Measurements from ENCODE around the gene LMNTD1. TPM values are rescaled to one million over a fixed set of nuclear protein-coding genes. Genes with fewer than 3 reads are reported as not detected.

LMNTD1 gene
- total and polyA plus RNA-seq, 4 donors: not detected

DNA sequence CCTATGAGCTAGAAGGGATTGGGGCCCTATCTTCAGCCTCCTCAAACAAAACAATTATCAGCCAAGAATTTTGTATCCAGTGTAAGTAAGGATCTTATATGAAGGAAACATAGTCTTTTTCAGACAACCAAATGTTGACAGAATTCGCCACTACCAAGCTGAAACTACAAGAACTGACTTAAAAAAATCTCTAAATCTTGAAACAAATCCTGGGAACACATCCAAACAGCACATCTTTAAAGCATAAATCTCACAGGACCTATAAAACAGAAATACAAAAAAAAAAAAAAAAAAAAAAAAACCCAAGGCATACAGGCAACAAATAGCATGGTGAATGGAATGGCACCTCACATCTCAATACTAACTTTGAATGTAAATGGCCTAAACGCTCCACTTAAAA lies 41.3 kb upstream of the LMNTD1 start (continued):
- TF ChIP-seq, protein P1, sequence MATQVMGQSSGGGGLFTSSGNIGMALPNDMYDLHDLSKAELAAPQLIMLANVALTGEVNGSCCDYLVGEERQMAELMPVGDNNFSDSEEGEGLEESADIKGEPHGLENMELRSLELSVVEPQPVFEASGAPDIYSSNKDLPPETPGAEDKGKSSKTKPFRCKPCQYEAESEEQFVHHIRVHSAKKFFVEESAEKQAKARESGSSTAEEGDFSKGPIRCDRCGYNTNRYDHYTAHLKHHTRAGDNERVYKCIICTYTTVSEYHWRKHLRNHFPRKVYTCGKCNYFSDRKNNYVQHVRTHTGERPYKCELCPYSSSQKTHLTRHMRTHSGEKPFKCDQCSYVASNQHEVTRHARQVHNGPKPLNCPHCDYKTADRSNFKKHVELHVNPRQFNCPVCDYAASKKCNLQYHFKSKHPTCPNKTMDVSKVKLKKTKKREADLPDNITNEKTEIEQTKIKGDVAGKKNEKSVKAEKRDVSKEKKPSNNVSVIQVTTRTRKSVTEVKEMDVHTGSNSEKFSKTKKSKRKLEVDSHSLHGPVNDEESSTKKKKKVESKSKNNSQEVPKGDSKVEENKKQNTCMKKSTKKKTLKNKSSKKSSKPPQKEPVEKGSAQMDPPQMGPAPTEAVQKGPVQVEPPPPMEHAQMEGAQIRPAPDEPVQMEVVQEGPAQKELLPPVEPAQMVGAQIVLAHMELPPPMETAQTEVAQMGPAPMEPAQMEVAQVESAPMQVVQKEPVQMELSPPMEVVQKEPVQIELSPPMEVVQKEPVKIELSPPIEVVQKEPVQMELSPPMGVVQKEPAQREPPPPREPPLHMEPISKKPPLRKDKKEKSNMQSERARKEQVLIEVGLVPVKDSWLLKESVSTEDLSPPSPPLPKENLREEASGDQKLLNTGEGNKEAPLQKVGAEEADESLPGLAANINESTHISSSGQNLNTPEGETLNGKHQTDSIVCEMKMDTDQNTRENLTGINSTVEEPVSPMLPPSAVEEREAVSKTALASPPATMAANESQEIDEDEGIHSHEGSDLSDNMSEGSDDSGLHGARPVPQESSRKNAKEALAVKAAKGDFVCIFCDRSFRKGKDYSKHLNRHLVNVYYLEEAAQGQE (IDR thresholded peaks at IDR 0.05): no peak

DNA sequence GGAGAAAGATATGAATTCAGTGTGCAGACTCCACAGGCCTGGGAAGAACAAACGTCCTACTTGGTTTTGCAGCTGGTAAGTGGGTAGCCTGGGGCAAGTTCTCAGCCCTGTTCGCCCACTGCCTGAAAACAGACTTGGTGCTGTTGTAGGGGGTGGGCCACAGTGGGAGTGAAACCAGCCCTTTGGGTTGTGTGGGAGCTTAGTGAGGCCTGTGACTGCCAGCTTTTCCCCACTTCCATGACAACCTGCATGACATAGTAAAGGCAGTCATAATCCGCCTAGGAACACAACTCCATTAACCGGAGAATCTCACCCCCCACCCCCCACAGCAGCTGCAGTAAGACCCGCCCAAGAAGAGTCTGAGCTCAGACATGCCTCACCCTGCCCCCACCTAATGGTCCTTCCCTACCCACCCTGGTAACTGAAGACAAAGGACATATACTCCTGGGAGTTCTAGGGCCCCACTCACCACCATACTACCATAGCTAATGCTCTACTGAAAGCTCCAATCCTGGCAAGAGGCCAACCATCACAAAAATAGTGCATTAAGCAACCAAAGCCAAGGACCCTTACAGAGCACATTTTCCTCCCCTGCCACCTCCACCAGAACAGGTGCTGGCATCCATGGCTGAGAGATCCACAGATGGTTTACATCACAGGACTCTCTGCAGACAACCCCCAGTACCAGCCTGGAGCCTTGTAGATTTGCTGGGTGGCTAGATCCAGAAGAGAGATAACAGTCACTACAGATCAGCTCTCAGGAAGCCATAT lies 39.8 kb upstream of the LMNTD1 start:
- WGBS: 72% methylated on average over 5 of the region's 5 CpGs
- TF ChIP-seq YY1 (IDR thresholded peaks at IDR 0.05) (no peak), TAF1 (conservative IDR thresholded peaks at IDR 0.05) (no peak), FOXA2 (IDR thresholded peaks at IDR 0.05) (no peak), HNF4G (IDR thresholded peaks at IDR 0.05) (no peak), RAD21 (IDR thresholded peaks at IDR 0.05) (no peak), EGR1 (IDR thresholded peaks at IDR 0.05; ENCODE audit: low read depth in 2 of 2) (no peak), RXRA (IDR thresholded peaks at IDR 0.05) (no peak), GABPA (IDR thresholded peaks at IDR 0.05 in 1 of 2, conservative IDR thresholded peaks at IDR 0.05 in 1 of 2) (no peak), NR2F2 (IDR thresholded peaks at IDR 0.05) (no peak), HNF4A (conservative IDR thresholded peaks at IDR 0.05) (no peak)
- TF ChIP-seq, protein P2, sequence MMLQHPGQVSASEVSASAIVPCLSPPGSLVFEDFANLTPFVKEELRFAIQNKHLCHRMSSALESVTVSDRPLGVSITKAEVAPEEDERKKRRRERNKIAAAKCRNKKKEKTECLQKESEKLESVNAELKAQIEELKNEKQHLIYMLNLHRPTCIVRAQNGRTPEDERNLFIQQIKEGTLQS (IDR thresholded peaks at IDR 0.05): no peak
- TF ChIP-seq, protein P1 (IDR thresholded peaks at IDR 0.05): no peak
- TF ChIP-seq, protein P3, sequence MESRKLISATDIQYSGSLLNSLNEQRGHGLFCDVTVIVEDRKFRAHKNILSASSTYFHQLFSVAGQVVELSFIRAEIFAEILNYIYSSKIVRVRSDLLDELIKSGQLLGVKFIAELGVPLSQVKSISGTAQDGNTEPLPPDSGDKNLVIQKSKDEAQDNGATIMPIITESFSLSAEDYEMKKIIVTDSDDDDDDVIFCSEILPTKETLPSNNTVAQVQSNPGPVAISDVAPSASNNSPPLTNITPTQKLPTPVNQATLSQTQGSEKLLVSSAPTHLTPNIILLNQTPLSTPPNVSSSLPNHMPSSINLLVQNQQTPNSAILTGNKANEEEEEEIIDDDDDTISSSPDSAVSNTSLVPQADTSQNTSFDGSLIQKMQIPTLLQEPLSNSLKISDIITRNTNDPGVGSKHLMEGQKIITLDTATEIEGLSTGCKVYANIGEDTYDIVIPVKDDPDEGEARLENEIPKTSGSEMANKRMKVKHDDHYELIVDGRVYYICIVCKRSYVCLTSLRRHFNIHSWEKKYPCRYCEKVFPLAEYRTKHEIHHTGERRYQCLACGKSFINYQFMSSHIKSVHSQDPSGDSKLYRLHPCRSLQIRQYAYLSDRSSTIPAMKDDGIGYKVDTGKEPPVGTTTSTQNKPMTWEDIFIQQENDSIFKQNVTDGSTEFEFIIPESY (IDR thresholded peaks at IDR 0.05): no peak
- Histone ChIP-seq H3K36me3 (ENCODE audit: control insufficient read depth in 4 of 4, insufficient read depth in 3 of 4, low read depth in 1 of 4, low read length in 3 of 4) (no peaks in the 10 kb centered on the region), H3K9me3 (ENCODE audit: control insufficient read depth in 4 of 4, low read length in 3 of 4) (peaks cover 0 to under 1% (median 0%) of the 10 kb centered on the region in 4 donors), H3K4me3 (ENCODE audit: low read depth in 1 of 3, low read length in 3 of 3) (no peak overlapping the region), H3K27ac (ENCODE audit: low read depth in 1 of 2, low read length in 2 of 2) (no peak overlapping the region), H3K9ac (ENCODE audit: low read depth in 1 of 2, low read length in 2 of 2) (no peak overlapping the region), H3K4me1 (ENCODE audit: control insufficient read depth in 4 of 4, insufficient read depth in 4 of 4, low read length in 3 of 4) (no peaks in the 10 kb centered on the region), H3K27me3 (ENCODE audit: control insufficient read depth in 4 of 4, insufficient read depth in 4 of 4, low read length in 3 of 4) (no peaks in the 10 kb centered on the region)
- DNase-seq (ENCODE audit: low spot score): no peak

Measured in liver (tissue), 9 donors.